HepG2 (cell line): ENCODE data around the gene ZNF23. TPM values are rescaled to one million over a fixed set of nuclear protein-coding genes. Genes with fewer than 3 reads are reported as not detected.
A peak's percentile ranks its signal among the peaks of the same experiment; 100 is the strongest.

Experiments used
- CCAR2 ChIP-seq: fragments of 200-400 bp; formaldehyde crosslinking; optimal IDR thresholded peaks from 2 replicates; pipeline ENCODE3; 2018; ENCODE audit warnings: low read depth, mild to moderate bottlenecking, low read length, moderate library complexity
- CENPT ChIP-seq: sonication (generic); formaldehyde crosslinking; IDR thresholded peaks from 2 replicates; pipeline ENCODE4 v1.8.0; 2022; ENCODE audit warnings: low read depth, mild to moderate bottlenecking, moderate library complexity, missing genetic modification reagents
- KDM3A ChIP-seq: IDR thresholded peaks from 2 replicates; pipeline ENCODE4 v1.6.1; 2018; ENCODE audit warnings: low read depth, missing compliant biosample characterization
- KLF6 ChIP-seq: IDR thresholded peaks from 2 replicates; pipeline ENCODE4 v1.8.0; 2016; ENCODE audit warnings: missing biosample characterization, missing genetic modification reagents
- MEIS1 ChIP-seq: sonication (generic); formaldehyde crosslinking; IDR thresholded peaks from 2 replicates; pipeline ENCODE4 v1.9.0; 2021; ENCODE audit warnings: mild to moderate bottlenecking, missing genetic modification reagents, moderate library complexity, borderline replicate concordance
- NFATC3 ChIP-seq: sonication (generic); formaldehyde crosslinking; IDR thresholded peaks from 2 replicates; pipeline ENCODE4 v1.5.1; 2020; ENCODE audit warnings: mild to moderate bottlenecking, missing genetic modification reagents
- PHF5A ChIP-seq: IDR thresholded peaks from one replicate; pipeline ENCODE4 v1.6.1; 2018; ENCODE audit warnings: low read depth, missing genetic modification reagents; ENCODE audit not compliant: unreplicated experiment
- RFXANK ChIP-seq: IDR thresholded peaks from 2 replicates; pipeline ENCODE4 v1.6.1; 2016
- SNAI1 ChIP-seq: sonication (generic); formaldehyde crosslinking; IDR thresholded peaks from 2 replicates; pipeline ENCODE4 v1.5.0; 2020; ENCODE audit warnings: mild to moderate bottlenecking, missing genetic modification reagents, borderline replicate concordance
- SOX6 ChIP-seq, 2 experiments: fragments of 450-650 bp in 1 of 2; sonication (generic) in 1 of 2; formaldehyde crosslinking in 1 of 2; IDR thresholded peaks; 2 replicates each; pipeline versions ENCODE4 v1.4.0 to v1.6.1; 2017 to 2020; ENCODE audit warnings: antibody characterized with exemption in 1 of 2, mild to moderate bottlenecking in 1 of 2, missing genetic modification reagents in 1 of 2
- SP4 ChIP-seq: sonication (generic); formaldehyde crosslinking; IDR thresholded peaks from 2 replicates; pipeline ENCODE4 v1.8.1; 2023; ENCODE audit warnings: mild to moderate bottlenecking, missing genetic modification reagents
- SRSF1 ChIP-seq: fragments of 200-400 bp; formaldehyde crosslinking; optimal IDR thresholded peaks from 2 replicates; pipeline ENCODE3; 2017; ENCODE audit warnings: mild to moderate bottlenecking, low read depth, low read length, moderate library complexity
- SSRP1 ChIP-seq: IDR thresholded peaks from 2 replicates; pipeline ENCODE4 v1.6.1; 2016; ENCODE audit warnings: control low read depth
- TBP ChIP-seq: sonication (generic); formaldehyde crosslinking; IDR thresholded peaks from 2 replicates; pipeline ENCODE4 v1.5.0; 2020; ENCODE audit warnings: missing genetic modification reagents
- ZBTB3 ChIP-seq: sonication (generic); formaldehyde crosslinking; IDR thresholded peaks from 2 replicates; pipeline ENCODE4 v1.4.0; 2020; ENCODE audit warnings: low read depth, mild to moderate bottlenecking, moderate library complexity, missing genetic modification reagents, borderline replicate concordance
- ZFP90 ChIP-seq: sonication (generic); formaldehyde crosslinking; IDR thresholded peaks from 2 replicates; pipeline ENCODE4 v1.8.0; 2022; ENCODE audit warnings: missing genetic modification reagents, mild to moderate bottlenecking, inconsistent platforms, borderline replicate concordance
- ZIK1 ChIP-seq: sonication (generic); formaldehyde crosslinking; IDR thresholded peaks from 2 replicates; pipeline ENCODE4 v1.5.0; 2020; ENCODE audit warnings: mild to moderate bottlenecking, low read depth, missing genetic modification reagents, borderline replicate concordance
- ZKSCAN8 ChIP-seq: IDR thresholded peaks from 2 replicates; pipeline ENCODE4 v1.6.1; 2016; ENCODE audit warnings: borderline replicate concordance, missing genetic modification reagents, missing compliant biosample characterization
- ZNF282 ChIP-seq: fragments of 450-650 bp; IDR thresholded peaks from 2 replicates; pipeline ENCODE4 v1.6.1; 2018; ENCODE audit not compliant: partially characterized antibody
- ZNF549 ChIP-seq: sonication (generic); formaldehyde crosslinking; IDR thresholded peaks from 2 replicates; pipeline ENCODE4 v1.5.0; 2020; ENCODE audit warnings: missing genetic modification reagents
- ZNF567 ChIP-seq: sonication (generic); formaldehyde crosslinking; IDR thresholded peaks from 2 replicates; pipeline ENCODE4 v1.8.1; 2023; ENCODE audit warnings: mild to moderate bottlenecking, missing genetic modification reagents, borderline replicate concordance
- ZNF782 ChIP-seq: sonication (generic); formaldehyde crosslinking; IDR thresholded peaks from 2 replicates; pipeline ENCODE4 v1.4.0; 2020; ENCODE audit warnings: missing genetic modification reagents, mild to moderate bottlenecking, borderline replicate concordance
- ZNF879 ChIP-seq: sonication (generic); formaldehyde crosslinking; IDR thresholded peaks from 2 replicates; pipeline ENCODE4 v1.8.1; 2023; ENCODE audit warnings: missing genetic modification reagents
- polyA plus RNA-seq, 8 experiments: library from polyadenylated mRNA; depleted of rRNA in 3 of 8; stranded (reverse) in 7 of 8; unstranded in 1 of 8; fragments of >200 nt; fragmentation: Illumina TruSeq in 4 of 8; extraction: Trizol in 4 of 8; gene quantifications; 2 replicates each; pipeline versions ENCODE4 v1.2.1 to v1.2.3, GENCODE V29; 2011 to 2016; ENCODE audit warnings: low read depth in 4 of 8, missing spikeins in 1 of 8, mixed read lengths in 1 of 8; ENCODE audit not compliant: insufficient read depth in 1 of 8
- total RNA-seq, 5 experiments: library from RNA; depleted of rRNA; stranded (reverse); fragments of >200 nt; fragmentation: Illumina TruSeq; extraction: Trizol; gene quantifications; 2 replicates each; pipeline ENCODE4 v1.2.3, GENCODE V29; 2016; ENCODE audit warnings: low read depth in 1 of 5
- TF ChIP-seq, protein P1 (sequence below): sonication (generic); formaldehyde crosslinking; IDR thresholded peaks from 2 replicates; pipeline ENCODE4 v1.5.1; 2020; ENCODE audit warnings: mild to moderate bottlenecking, missing genetic modification reagents, borderline replicate concordance
- TF ChIP-seq, protein P2 (sequence below): sonication (generic); formaldehyde crosslinking; IDR thresholded peaks from 2 replicates; pipeline ENCODE4 v1.5.1; 2020; ENCODE audit warnings: missing genetic modification reagents, mild to moderate bottlenecking, borderline replicate concordance
- TF ChIP-seq, protein P3 (sequence below): sonication (generic); formaldehyde crosslinking; IDR thresholded peaks from 2 replicates; pipeline ENCODE4 v1.4.0; 2020; ENCODE audit warnings: missing genetic modification reagents
- TF ChIP-seq, protein P4 (sequence below): sonication (generic); formaldehyde crosslinking; conservative IDR thresholded peaks from 2 replicates; pipeline ENCODE4 v1.8.1; 2023; ENCODE audit warnings: missing genetic modification reagents

Gene ZNF23
- total and polyA plus RNA-seq, 2 of the 13 experiments (the other 11 are each of a cell fraction or from before 2014, with no cell fraction given) = 8.6 to 12.2 TPM

DNA sequence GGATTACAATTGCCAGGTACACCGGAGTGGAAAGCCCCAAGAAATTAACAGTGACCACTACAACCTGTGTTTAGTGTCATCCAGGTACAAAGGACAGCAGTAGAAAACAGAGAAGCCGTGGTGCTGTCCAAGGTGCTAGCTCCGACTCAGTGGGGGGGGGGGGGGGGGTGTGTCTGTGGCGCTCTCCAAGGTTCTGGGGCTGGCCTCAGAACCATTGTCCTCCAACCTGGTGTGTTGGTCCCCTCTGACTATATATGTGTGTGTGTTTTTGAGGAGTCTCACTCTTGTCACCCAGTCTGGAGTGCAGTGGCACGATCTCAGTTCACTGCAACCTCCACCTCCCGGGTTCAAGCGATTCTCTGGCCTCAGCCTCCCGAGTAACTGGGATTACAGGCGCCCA is 5.8 kb upstream of the ZNF23 start (continued):
- TF ChIP-seq ZIK1 (CRISPR knock-in tag) (peak; percentile 65; the same call in 1 of the 2 replicates), SSRP1 (no peak), PHF5A (CRISPR knock-in tag) (no peak), ZFP90 (peak; percentile 97), CENPT (CRISPR knock-in tag) (no peak), ZNF782 (CRISPR knock-in tag) (peak; percentile 76; the same call in 1 of the 2 replicates), CCAR2 (no peak), SRSF1 (peak; percentile 90), KDM3A (CRISPR knock-in tag) (no peak; the same call in 1 of the 2 replicates), ZBTB3 (CRISPR knock-in tag) (peak; percentile 84; the same call in 1 of the 2 replicates), ZNF567 (CRISPR knock-in tag) (no peak), NFATC3 (0 out of 2 replicates have a peak, but pooled peaks have one; percentile 58), ZNF879 (peak; percentile 95), MEIS1 (CRISPR knock-in tag) (peak; percentile 88), SP4 (CRISPR knock-in tag) (0 out of 2 replicates have a peak, but pooled peaks have one; percentile 52), TBP (CRISPR knock-in tag) (no peak), RFXANK (CRISPR knock-in tag) (peak; percentile 94), ZNF282 (no peak), ZNF549 (no peak), SNAI1 (CRISPR knock-in tag) (0 out of 2 replicates have a peak, but pooled peaks have one; percentile 47), ZKSCAN8 (CRISPR knock-in tag) (peak; percentile 83; the same call in 1 of the 2 replicates), KLF6 (CRISPR knock-in tag) (peak; percentile 99), SOX6 (IDR thresholded peaks at IDR 0.05) (no peak), SOX6 (CRISPR knock-in tag; IDR thresholded peaks at IDR 0.05) (no peak)
- TF ChIP-seq, protein P1, sequence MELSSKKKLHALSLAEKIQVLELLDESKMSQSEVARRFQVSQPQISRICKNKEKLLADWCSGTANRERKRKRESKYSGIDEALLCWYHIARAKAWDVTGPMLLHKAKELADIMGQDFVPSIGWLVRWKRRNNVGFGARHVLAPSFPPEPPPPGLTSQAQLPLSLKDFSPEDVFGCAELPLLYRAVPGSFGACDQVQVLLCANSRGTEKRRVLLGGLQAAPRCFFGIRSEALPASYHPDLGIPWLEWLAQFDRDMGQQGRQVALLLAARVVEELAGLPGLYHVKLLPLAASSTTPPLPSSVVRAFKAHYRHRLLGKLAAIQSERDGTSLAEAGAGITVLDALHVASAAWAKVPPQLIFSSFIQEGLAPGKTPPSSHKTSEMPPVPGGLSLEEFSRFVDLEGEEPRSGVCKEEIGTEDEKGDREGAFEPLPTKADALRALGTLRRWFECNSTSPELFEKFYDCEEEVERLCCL (CRISPR knock-in tag) = peak; percentile 98
- TF ChIP-seq, protein P2, sequence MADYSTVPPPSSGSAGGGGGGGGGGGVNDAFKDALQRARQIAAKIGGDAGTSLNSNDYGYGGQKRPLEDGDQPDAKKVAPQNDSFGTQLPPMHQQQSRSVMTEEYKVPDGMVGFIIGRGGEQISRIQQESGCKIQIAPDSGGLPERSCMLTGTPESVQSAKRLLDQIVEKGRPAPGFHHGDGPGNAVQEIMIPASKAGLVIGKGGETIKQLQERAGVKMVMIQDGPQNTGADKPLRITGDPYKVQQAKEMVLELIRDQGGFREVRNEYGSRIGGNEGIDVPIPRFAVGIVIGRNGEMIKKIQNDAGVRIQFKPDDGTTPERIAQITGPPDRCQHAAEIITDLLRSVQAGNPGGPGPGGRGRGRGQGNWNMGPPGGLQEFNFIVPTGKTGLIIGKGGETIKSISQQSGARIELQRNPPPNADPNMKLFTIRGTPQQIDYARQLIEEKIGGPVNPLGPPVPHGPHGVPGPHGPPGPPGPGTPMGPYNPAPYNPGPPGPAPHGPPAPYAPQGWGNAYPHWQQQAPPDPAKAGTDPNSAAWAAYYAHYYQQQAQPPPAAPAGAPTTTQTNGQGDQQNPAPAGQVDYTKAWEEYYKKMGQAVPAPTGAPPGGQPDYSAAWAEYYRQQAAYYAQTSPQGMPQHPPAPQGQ (CRISPR knock-in tag) = no peak
- TF ChIP-seq, protein P3, sequence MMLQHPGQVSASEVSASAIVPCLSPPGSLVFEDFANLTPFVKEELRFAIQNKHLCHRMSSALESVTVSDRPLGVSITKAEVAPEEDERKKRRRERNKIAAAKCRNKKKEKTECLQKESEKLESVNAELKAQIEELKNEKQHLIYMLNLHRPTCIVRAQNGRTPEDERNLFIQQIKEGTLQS (CRISPR knock-in tag) = peak; percentile 85
- TF ChIP-seq, protein P4, sequence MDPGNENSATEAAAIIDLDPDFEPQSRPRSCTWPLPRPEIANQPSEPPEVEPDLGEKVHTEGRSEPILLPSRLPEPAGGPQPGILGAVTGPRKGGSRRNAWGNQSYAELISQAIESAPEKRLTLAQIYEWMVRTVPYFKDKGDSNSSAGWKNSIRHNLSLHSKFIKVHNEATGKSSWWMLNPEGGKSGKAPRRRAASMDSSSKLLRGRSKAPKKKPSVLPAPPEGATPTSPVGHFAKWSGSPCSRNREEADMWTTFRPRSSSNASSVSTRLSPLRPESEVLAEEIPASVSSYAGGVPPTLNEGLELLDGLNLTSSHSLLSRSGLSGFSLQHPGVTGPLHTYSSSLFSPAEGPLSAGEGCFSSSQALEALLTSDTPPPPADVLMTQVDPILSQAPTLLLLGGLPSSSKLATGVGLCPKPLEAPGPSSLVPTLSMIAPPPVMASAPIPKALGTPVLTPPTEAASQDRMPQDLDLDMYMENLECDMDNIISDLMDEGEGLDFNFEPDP (CRISPR knock-in tag) = peak; percentile 90
